ENCODE data around the gene PRDM10. TPM values are rescaled to one million over a fixed set of nuclear protein-coding genes. Genes with fewer than 3 reads are reported as not detected.
A peak's percentile ranks its signal among the peaks of the same experiment; 100 is the strongest.

The PRDM10 gene
- total RNA-seq, 1 donor from 2014 or later: 15.8 TPM

GRCh38 chr11:130043575-130043974 lies 40.9 kb upstream of the PRDM10 start:
- Mint-ChIP-seq H3K27ac (ENCODE audit: unreplicated experiment) (peak overlapping the region; percentile 33), H3K9me3 (ENCODE audit: unreplicated experiment) (no peaks in the 10 kb centered on the region), H3K4me3 (ENCODE audit: unreplicated experiment) (no peak overlapping the region), H3K36me3 (ENCODE audit: low read depth, unreplicated experiment) (no peaks in the 10 kb centered on the region), H3K27me3 (ENCODE audit: unreplicated experiment) (peaks cover 5% of the 10 kb centered on the region), H3K4me1 (ENCODE audit: unreplicated experiment) (peaks cover 5% of the 10 kb centered on the region)
- no peak for DNase-seq (ENCODE audit: low spot score)
- TF ChIP-seq, protein P1, sequence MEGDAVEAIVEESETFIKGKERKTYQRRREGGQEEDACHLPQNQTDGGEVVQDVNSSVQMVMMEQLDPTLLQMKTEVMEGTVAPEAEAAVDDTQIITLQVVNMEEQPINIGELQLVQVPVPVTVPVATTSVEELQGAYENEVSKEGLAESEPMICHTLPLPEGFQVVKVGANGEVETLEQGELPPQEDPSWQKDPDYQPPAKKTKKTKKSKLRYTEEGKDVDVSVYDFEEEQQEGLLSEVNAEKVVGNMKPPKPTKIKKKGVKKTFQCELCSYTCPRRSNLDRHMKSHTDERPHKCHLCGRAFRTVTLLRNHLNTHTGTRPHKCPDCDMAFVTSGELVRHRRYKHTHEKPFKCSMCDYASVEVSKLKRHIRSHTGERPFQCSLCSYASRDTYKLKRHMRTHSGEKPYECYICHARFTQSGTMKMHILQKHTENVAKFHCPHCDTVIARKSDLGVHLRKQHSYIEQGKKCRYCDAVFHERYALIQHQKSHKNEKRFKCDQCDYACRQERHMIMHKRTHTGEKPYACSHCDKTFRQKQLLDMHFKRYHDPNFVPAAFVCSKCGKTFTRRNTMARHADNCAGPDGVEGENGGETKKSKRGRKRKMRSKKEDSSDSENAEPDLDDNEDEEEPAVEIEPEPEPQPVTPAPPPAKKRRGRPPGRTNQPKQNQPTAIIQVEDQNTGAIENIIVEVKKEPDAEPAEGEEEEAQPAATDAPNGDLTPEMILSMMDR (IDR thresholded peaks at IDR 0.05; ENCODE audit: unreplicated experiment): no peak

DNA sequence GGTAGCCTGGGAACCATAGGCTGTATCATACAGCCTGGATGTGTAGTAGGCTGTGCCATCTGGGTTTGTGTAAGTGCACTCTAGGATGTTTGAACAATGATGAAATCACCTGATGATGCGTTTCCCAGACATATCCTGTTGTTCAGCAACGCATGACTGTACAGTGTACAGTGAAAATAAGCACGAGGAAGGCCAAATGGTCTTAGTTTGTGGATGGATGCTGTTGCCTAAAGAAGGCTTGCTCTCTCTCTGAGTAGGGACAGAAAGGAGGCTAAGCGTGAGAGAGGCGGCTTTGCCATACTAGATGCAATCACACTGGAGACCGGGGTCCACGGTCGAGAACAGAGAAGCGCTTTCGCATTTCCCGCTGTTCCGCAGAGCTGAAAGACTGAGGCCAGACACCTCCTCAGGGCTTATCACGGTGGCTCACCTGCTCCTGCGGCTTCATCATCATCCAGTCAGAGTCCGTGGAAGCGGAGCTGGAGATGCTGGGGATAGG lies 39.5 kb upstream of the PRDM10 start:
- no peak for DNase-seq (ENCODE audit: low spot score)
- TF ChIP-seq, protein P1 (IDR thresholded peaks at IDR 0.05; ENCODE audit: unreplicated experiment): no peak
- H3K9me3 Mint-ChIP-seq (ENCODE audit: unreplicated experiment): no peaks in the 10 kb centered on the region
- H3K4me3 Mint-ChIP-seq (ENCODE audit: unreplicated experiment): no peak overlapping the region
- H3K36me3 Mint-ChIP-seq (ENCODE audit: low read depth, unreplicated experiment): no peaks in the 10 kb centered on the region
- no peak overlapping the region for H3K27ac Mint-ChIP-seq (ENCODE audit: unreplicated experiment)
- peaks cover 5% of the 10 kb centered on the region for H3K4me1 Mint-ChIP-seq (ENCODE audit: unreplicated experiment)
- peaks cover 5% of the 10 kb centered on the region for H3K27me3 Mint-ChIP-seq (ENCODE audit: unreplicated experiment)

DNA sequence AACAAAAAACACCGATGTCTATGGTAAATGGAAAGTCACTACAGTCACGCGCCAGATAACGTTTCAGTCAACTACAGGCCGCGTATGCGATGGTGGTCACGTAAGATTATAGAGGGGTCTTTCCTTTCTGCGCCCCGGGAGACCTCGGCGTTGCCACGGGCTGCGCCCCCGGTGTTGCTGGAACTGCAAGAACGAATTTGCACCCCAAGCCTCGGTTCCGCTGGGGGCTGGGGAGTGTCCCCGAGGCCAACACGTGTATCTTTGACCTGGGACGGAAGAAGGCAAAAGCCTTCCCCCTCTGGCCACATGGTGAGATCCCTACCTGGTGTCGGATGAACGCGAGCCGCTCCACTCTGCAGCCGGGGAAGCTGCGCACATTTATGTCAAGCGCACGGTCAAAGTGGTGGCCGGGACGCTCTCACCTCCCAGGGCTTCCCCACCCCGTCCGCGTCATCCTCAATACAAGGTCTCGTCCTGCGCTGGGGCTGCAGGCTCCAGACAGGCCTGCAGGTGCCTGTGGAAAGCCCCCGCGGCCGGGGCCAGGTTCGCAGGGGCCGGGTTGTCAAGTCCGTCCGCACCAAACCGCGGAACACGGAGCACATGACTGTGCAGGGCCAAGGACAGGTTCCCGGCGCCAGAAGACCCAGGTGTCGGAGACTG lies 37.8 kb upstream of the PRDM10 start:
- DNase-seq (ENCODE audit: low spot score): no peak
- no peaks in the 10 kb centered on the region for H3K36me3 Mint-ChIP-seq (ENCODE audit: low read depth, unreplicated experiment)
- no peaks in the 10 kb centered on the region for H3K9me3 Mint-ChIP-seq (ENCODE audit: unreplicated experiment)
- TF ChIP-seq, protein P1 (IDR thresholded peaks at IDR 0.05; ENCODE audit: unreplicated experiment): no peak
- peaks cover 5% of the 10 kb centered on the region for H3K27me3 Mint-ChIP-seq (ENCODE audit: unreplicated experiment)
- H3K4me1 Mint-ChIP-seq (ENCODE audit: unreplicated experiment): peaks cover 5% of the 10 kb centered on the region
- no peak overlapping the region for H3K4me3 Mint-ChIP-seq (ENCODE audit: unreplicated experiment)
- H3K27ac Mint-ChIP-seq (ENCODE audit: unreplicated experiment): no peak overlapping the region

DNA sequence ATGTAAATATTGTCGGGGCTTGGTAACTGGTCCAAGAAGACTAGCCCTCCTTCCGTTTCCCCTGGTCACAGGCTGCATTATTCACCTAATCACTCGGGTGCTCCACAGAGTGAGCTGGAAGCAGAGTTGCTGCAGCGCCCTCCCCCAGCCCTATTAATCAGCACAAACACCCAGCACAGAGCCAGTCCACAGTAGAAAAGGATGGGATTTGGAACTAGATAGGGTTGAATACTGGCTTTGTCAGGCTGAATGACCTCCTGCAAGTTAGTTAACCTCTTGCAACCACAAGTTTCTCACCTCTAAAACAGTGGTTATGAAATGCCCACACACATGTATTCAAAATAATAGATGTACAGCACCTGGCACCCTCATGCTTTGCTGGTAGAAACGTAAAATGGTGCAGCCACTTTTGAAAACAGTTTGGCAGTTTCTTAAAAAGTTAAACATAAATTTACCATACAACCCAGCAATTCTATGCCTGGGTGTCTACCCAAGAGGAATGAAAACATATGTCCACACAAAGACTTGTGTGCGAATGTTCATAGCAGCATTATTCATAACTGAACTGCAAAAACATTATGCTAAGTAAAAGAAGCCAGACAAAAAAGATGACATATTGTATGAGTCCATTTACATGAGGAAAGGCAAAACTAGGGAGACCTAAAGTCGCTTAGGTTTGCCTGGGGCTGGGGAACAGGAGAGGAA lies 35.4 kb upstream of the PRDM10 start:
- Mint-ChIP-seq H3K9me3 (ENCODE audit: unreplicated experiment) (no peaks in the 10 kb centered on the region), H3K27me3 (ENCODE audit: unreplicated experiment) (peaks cover 1% of the 10 kb centered on the region)
- no peak for DNase-seq (ENCODE audit: low spot score)

More for the DNA sequence above, 35.4 kb upstream of the PRDM10 start:
- no peaks in the 10 kb centered on the region for H3K36me3 Mint-ChIP-seq (ENCODE audit: low read depth, unreplicated experiment)
- TF ChIP-seq, protein P1 (IDR thresholded peaks at IDR 0.05; ENCODE audit: unreplicated experiment): no peak
- no peak overlapping the region for H3K27ac Mint-ChIP-seq (ENCODE audit: unreplicated experiment)
- no peaks in the 10 kb centered on the region for H3K4me1 Mint-ChIP-seq (ENCODE audit: unreplicated experiment)
- no peak overlapping the region for H3K4me3 Mint-ChIP-seq (ENCODE audit: unreplicated experiment)

Data from endothelial cell (in vitro differentiated cells).